Suprapubic skin (tissue), 4 donors: Measurements from ENCODE around the gene LYSMD2. TPM values are rescaled to one million over a fixed set of nuclear protein-coding genes. Genes with fewer than 3 reads are reported as not detected.
"Not testable (repeated sequence)": the region's sequence is repeated elsewhere in the genome, so short reads cannot be mapped to it uniquely, and the experiment has no call there.

Experiments used
- DNase-seq, 2 donors: peaks; one replicate each; pipeline ENCODE4 v3.0.0-alpha.2; 2019; ENCODE audit warnings: low spot score in 2 of 2
- H3K27ac ChIP-seq: fragments of 200-600 bp; sonication (generic); one replicate; pipeline ENCODE4 v1.5.1; 2019
- H3K27me3 ChIP-seq: fragments of 200-600 bp; sonication (generic); one replicate; pipeline ENCODE4 v1.5.1; 2019
- H3K36me3 ChIP-seq: fragments of 200-600 bp; sonication (generic); one replicate; pipeline ENCODE4 v1.5.1; 2019
- H3K4me1 ChIP-seq: fragments of 200-600 bp; sonication (generic); one replicate; pipeline ENCODE4 v1.5.1; 2019
- H3K4me3 ChIP-seq: fragments of 200-600 bp; sonication (generic); one replicate; pipeline ENCODE4 v1.5.1; 2019; ENCODE audit warnings: mild to moderate bottlenecking
- H3K9me3 ChIP-seq: fragments of 200-600 bp; sonication (generic); one replicate; pipeline ENCODE4 v1.5.1; 2019
- EP300 ChIP-seq: sonication (generic); formaldehyde crosslinking; IDR thresholded peaks from one replicate; pipeline ENCODE4 v1.6.1; 2017; ENCODE audit warnings: antibody characterized with exemption
- POLR2A ChIP-seq, 2 donors: fragments of 450-650 bp; IDR thresholded peaks; one replicate each; pipeline ENCODE4 v1.6.1; 2017; ENCODE audit warnings: antibody characterized with exemption in 2 of 2, mild to moderate bottlenecking in 2 of 2, moderate library complexity in 2 of 2
- POLR2AphosphoS5 ChIP-seq, 3 donors: sonication (generic); formaldehyde crosslinking; IDR thresholded peaks; one replicate each; pipeline ENCODE4 v1.6.1; 2017; ENCODE audit warnings: antibody characterized with exemption in 3 of 3
- WGBS: methylation state at CpG from one replicate; pipeline ENCODE4 v1.1.5; 2018; 5-methylcytosine and 5-hydroxymethylcytosine counted together
- total RNA-seq, 4 donors: library from RNA; depleted of rRNA; stranded (reverse); fragments of >200 nt; gene quantifications; one replicate each; pipeline ENCODE4 v1.1.0, GENCODE V29; 2016
- TF ChIP-seq, protein P1 (sequence below), 2 donors: fragments of 200-600 bp in 1 of 2; fragments of 450-650 bp in 1 of 2; sonication (generic) in 1 of 2; IDR thresholded peaks; one replicate each; pipeline ENCODE4 v1.5.1; 2016 to 2019; ENCODE audit warnings: antibody characterized with exemption in 2 of 2, mild to moderate bottlenecking in 1 of 2, moderate library complexity in 1 of 2

LYSMD2 gene, protein sequence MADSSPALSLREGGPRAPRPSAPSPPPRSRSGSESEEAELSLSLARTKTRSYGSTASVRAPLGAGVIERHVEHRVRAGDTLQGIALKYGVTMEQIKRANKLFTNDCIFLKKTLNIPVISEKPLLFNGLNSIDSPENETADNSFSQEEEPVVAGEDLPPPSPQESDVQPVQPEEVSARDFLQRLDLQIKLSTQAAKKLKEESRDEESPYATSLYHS
- 10 to 100 TPM in 2 of 4 donors, 1 to 10 TPM in 2; 8.8 to 16.1 (median 10.2) TPM for total RNA-seq

DNA sequence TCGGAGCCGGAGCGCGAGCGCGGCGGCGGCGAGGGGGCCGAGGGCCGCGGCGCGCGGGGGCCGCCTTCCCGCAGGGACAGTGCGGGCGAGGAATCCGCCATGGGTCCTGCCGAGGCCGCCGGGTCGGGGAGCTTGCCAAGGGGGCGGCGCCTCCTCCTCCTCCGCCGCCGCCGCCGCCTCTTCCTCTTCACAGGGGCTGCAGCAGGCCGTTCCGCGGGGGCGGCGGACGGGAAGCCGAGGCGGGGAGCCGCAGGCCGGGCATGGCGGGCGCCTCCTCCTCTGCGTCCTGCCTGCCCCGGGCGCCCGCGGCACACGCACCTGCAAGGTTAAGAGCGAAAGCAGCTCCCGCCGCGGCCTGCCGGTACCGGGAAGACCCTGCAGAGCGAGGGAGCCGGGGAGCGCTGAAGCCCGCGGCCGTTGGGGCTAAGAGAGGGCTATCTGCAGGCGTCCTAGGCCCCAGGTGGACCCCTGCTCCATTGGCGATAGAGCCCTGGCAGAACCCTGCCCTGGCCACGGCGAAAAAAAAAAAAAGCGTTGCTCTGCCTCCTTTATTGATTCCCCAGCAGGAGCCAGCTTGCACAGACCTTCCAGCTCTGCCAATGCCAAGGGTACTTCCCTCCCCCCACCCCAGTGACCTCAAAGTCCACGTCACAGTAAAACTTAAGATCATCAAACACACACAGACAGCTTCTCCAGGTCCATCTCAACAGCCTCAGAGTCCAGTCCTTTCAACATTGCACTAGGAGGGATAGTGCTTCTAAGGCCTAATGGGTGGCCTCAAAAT is at the start of gene LYSMD2:
Gene LYSMD2, minus strand, starts transcription at position 134 of the 784 bp plus-strand sequence. Its CDS starts 33 bp downstream, at position 101.
- Histone ChIP-seq H3K27me3 (no peaks in the 10 kb centered on the region), H3K4me1 (peaks cover 25% of the 10 kb centered on the region), H3K27ac (peak within 1 kb of the TSS; percentile 82), H3K4me3 (peak within 1 kb of the TSS; percentile 94), H3K36me3 (no peaks in the 10 kb centered on the region), H3K9me3 (no peaks in the 10 kb centered on the region)
- DNase-seq: peak; percentile 82 to 87
- TF ChIP-seq POLR2AphosphoS5 (IDR thresholded peaks at IDR 0.05) (no peak), EP300 (no peak), POLR2A (IDR thresholded peaks at IDR 0.05) (no peak)
- TF ChIP-seq, protein P1, sequence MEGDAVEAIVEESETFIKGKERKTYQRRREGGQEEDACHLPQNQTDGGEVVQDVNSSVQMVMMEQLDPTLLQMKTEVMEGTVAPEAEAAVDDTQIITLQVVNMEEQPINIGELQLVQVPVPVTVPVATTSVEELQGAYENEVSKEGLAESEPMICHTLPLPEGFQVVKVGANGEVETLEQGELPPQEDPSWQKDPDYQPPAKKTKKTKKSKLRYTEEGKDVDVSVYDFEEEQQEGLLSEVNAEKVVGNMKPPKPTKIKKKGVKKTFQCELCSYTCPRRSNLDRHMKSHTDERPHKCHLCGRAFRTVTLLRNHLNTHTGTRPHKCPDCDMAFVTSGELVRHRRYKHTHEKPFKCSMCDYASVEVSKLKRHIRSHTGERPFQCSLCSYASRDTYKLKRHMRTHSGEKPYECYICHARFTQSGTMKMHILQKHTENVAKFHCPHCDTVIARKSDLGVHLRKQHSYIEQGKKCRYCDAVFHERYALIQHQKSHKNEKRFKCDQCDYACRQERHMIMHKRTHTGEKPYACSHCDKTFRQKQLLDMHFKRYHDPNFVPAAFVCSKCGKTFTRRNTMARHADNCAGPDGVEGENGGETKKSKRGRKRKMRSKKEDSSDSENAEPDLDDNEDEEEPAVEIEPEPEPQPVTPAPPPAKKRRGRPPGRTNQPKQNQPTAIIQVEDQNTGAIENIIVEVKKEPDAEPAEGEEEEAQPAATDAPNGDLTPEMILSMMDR (IDR thresholded peaks at IDR 0.05): no peak
- 1% methylated on average over 28 of the region's 67 CpGs for WGBS

DNA sequence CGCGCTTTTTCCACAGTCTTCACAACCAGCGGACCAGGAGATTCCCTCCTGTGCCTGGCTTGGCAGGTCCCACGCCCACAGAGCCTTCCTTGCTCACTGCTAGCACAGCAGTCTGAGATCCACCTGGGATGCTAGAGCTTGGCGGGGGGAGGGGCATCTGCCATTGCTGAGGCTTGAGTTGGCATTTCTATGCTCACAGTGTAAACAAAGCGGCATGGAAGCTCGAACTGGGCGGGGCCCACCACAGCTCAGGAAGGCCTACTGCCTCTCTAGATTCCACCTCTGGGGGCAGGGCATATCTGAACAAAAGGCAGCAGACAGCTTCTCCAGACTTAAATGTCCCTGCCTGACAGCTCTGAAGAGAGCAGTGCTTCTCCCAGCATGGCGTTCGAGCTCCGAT is 49.7 kb upstream of the LYSMD2 start:
- not testable (repeated sequence) for H3K27ac ChIP-seq, H3K27me3 ChIP-seq, DNase-seq, H3K36me3 ChIP-seq, H3K9me3 ChIP-seq, H3K4me1 ChIP-seq, H3K4me3 ChIP-seq
- 91% methylated on average over 11 of the region's 11 CpGs for WGBS

DNA sequence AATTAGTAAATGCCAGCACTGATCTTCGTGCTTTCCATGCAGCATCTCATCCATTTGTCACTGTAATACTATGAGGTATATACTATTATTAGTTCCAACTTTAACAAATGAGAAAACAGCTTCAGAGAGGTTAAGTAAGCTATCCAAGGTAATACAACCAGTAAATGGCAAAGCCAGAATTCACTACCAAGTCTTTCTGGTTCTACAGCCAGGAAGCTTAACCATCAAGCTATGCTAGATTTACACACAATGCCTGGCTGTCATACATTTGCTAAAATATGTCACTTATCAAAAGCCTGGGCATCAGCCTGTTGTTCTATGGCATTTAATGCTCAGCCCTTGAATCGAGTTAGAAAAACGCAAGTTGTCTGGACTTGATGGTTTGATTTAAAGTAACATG is 46.5 kb upstream of the LYSMD2 start:
- Histone ChIP-seq H3K36me3 (peaks cover 5% of the 10 kb centered on the region), H3K9me3 (no peaks in the 10 kb centered on the region), H3K27ac (no peak overlapping the region), H3K27me3 (no peaks in the 10 kb centered on the region), H3K4me3 (no peak overlapping the region), H3K4me1 (no peaks in the 10 kb centered on the region)
- DNase-seq: no peak
- TF ChIP-seq, protein P1 (IDR thresholded peaks at IDR 0.05): no peak
- TF ChIP-seq POLR2A (IDR thresholded peaks at IDR 0.05) (no peak), POLR2AphosphoS5 (IDR thresholded peaks at IDR 0.05) (no peak), EP300 (no peak)
- WGBS: 86% methylated on average over 3 of the region's 3 CpGs

DNA sequence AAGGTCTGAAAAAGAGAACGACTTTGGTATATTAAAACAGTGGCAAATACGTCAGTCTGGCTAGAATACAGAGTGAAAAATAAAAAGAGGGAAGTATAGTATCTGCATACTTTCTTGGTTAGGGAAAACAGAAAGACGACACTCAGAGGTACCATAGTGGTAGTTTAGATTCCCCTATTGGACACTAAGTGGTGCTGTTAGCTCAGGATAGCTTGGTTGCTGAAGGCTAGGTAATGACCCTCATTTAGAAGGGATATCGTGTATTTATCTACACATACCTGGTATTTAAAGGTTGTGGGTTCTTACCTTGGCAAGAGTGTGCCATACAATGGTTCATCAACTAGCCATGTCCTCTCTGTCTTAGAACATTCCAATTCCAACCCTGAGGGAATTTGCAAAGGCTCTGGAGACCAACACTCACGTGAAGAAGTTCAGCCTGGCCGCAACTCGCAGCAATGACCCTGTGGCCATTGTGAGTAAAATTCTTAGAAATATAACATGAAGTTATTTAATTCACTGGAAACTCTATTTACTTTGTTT is 45.0 kb upstream of the LYSMD2 start:
- no peaks in the 10 kb centered on the region for H3K9me3 ChIP-seq
- TF ChIP-seq POLR2AphosphoS5 (IDR thresholded peaks at IDR 0.05) (no peak), EP300 (no peak), POLR2A (IDR thresholded peaks at IDR 0.05) (no peak)
- TF ChIP-seq, protein P1 (IDR thresholded peaks at IDR 0.05): no peak
- H3K27me3 ChIP-seq: no peaks in the 10 kb centered on the region
- H3K27ac ChIP-seq: no peak overlapping the region
- WGBS: 82% methylated on average over 7 of the region's 7 CpGs
- H3K4me3 ChIP-seq: no peak overlapping the region
- no peaks in the 10 kb centered on the region for H3K4me1 ChIP-seq
- peaks cover 5% of the 10 kb centered on the region for H3K36me3 ChIP-seq
- DNase-seq: no peak

DNA sequence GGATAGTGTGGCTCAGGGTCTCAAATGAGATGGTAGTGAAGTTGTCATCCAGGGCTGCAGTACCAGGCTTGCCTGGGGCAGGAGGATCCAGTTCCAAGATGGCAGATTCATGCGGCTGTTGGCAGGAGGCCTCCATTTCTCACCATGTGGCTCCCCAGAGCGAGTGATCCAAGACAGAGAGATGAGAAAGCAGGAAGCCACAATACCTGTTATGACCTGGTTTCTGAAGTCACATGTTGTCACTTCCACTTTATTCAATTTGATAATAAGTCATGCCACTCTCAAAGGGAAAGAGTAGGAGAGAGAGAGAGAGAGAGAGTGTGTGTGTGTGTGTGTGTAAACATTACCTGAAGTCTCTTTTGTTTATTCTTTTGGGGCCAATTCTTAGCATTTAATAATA is 44.1 kb upstream of the LYSMD2 start:
- Histone ChIP-seq H3K4me1 (peaks cover 3% of the 10 kb centered on the region), H3K36me3 (peaks cover 5% of the 10 kb centered on the region), H3K27me3 (no peaks in the 10 kb centered on the region), H3K4me3 (no peak overlapping the region), H3K27ac (no peak overlapping the region), H3K9me3 (no peaks in the 10 kb centered on the region)
- TF ChIP-seq POLR2AphosphoS5 (IDR thresholded peaks at IDR 0.05): no peak
- no peak for DNase-seq
- 65% methylated on average over 2 of the region's 2 CpGs for WGBS

DNA sequence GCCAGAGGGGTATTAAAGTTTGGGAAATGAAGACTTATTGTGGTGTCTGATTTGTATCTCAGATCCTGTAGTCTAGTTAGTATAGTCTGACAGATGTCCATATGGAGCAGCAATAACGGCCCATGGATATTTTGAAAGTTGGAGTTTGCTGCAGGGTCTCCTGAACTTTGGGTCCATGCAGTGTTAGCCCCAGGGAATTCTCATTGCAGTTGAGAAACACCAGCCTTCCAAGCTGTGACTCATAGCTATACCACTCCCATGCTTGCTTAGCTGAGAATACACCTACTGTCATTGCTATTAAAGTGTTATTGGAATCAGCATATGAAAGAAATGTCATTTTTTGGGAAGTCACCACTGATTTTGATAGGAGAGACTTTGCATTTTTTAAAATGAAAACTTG is 43.2 kb upstream of the LYSMD2 start:
- TF ChIP-seq EP300: no peak
- TF ChIP-seq POLR2A (IDR thresholded peaks at IDR 0.05): no peak
- TF ChIP-seq, protein P1 (IDR thresholded peaks at IDR 0.05): no peak
- no peak for TF ChIP-seq POLR2AphosphoS5 (IDR thresholded peaks at IDR 0.05)
- DNase-seq: no peak
- no peak overlapping the region for H3K27ac ChIP-seq
- no peak overlapping the region for H3K4me3 ChIP-seq
- H3K9me3 ChIP-seq: no peaks in the 10 kb centered on the region
- no peaks in the 10 kb centered on the region for H3K27me3 ChIP-seq
- 56% methylated on average over 1 of the region's 1 CpG for WGBS
- peaks cover 8% of the 10 kb centered on the region for H3K4me1 ChIP-seq
- peaks cover 5% of the 10 kb centered on the region for H3K36me3 ChIP-seq
